Hepatocyte (in vitro differentiated cells): ENCODE results near the gene LSM4. TPM values are rescaled to one million over a fixed set of nuclear protein-coding genes. Genes with fewer than 3 reads are reported as not detected.

Source experiments
- DNase-seq: peaks from one replicate; pipeline ENCODE4 v3.0.0-alpha.2; 2016; ENCODE audit warnings: low spot score
- H2AFZ ChIP-seq: fragments of 200-600 bp; sonication (generic); 2 replicates; pipeline ENCODE4 v1.6.0; 2016; ENCODE audit warnings: antibody characterized with exemption, mild to moderate bottlenecking
- H3K27ac ChIP-seq: fragments of 200-600 bp; sonication (generic); 2 replicates; pipeline ENCODE4 v1.5.1; 2016; ENCODE audit warnings: mild to moderate bottlenecking
- H3K27me3 ChIP-seq: fragments of 200-600 bp; sonication (generic); 2 replicates; pipeline ENCODE4 v1.6.1; 2016
- H3K36me3 ChIP-seq: fragments of 200-600 bp; sonication (generic); replicated peaks from 2 replicates; pipeline ENCODE4 v1.5.1; 2016; ENCODE audit warnings: low read depth; ENCODE audit not compliant: insufficient read depth
- H3K4me1 ChIP-seq: fragments of 200-600 bp; sonication (generic); 2 replicates; pipeline ENCODE4 v1.5.1; 2016; ENCODE audit warnings: mild to moderate bottlenecking, moderate library complexity; ENCODE audit not compliant: insufficient read depth
- H3K4me2 ChIP-seq: fragments of 200-600 bp; sonication (generic); 2 replicates; pipeline ENCODE4 v1.6.0; 2016
- H3K4me3 ChIP-seq: fragments of 200-600 bp; sonication (generic); 2 replicates; pipeline ENCODE4 v1.5.1; 2016; ENCODE audit warnings: mild to moderate bottlenecking
- H3K79me2 ChIP-seq: fragments of 200-600 bp; sonication (generic); 2 replicates; pipeline ENCODE4 v1.6.0; 2017; ENCODE audit warnings: mild to moderate bottlenecking
- H3K9me2 ChIP-seq: fragments of 200-600 bp; sonication (generic); replicated peaks from 2 replicates; pipeline ENCODE4 v1.6.0; 2017; ENCODE audit warnings: mild to moderate bottlenecking; ENCODE audit not compliant: insufficient read depth
- H3K9me3 ChIP-seq: fragments of 200-600 bp; sonication (generic); 2 replicates; pipeline ENCODE4 v1.5.1; 2016; ENCODE audit warnings: low read depth, mild to moderate bottlenecking
- H4K20me1 ChIP-seq: fragments of 200-600 bp; sonication (generic); 2 replicates; pipeline ENCODE4 v1.6.0; 2016; ENCODE audit warnings: mild to moderate bottlenecking; ENCODE audit not compliant: insufficient read depth, poor library complexity, severe bottlenecking
- EZH2 ChIP-seq: fragments of 200-600 bp; sonication (generic); IDR thresholded peaks from 2 replicates; pipeline ENCODE4 v1.6.1; 2016; ENCODE audit warnings: antibody characterized with exemption, mild to moderate bottlenecking, borderline replicate concordance
- EZH2phosphoT487 ChIP-seq: fragments of 200-600 bp; sonication (generic); IDR thresholded peaks from one replicate; pipeline ENCODE4 v1.6.1; 2018; ENCODE audit warnings: antibody characterized with exemption, mild to moderate bottlenecking, low read depth, moderate library complexity; ENCODE audit not compliant: unreplicated experiment, severe bottlenecking
- WGBS: methylation state at CpG from one replicate; pipeline ENCODE4 v1.1.6; 2016; ENCODE audit warnings: low lambda C conversion rate; ENCODE audit errors: missing lambda C conversion rate; 5-methylcytosine and 5-hydroxymethylcytosine counted together
- polyA plus RNA-seq: library from polyadenylated mRNA; unstranded; fragments of >200 nt; fragmentation: Nextera tagmentation; extraction: Ambion mirVana; gene quantifications from 2 replicates; pipeline ENCODE4 v1.2.1, GENCODE V29; 2016
- total RNA-seq: library from RNA; depleted of rRNA; stranded (reverse); fragments of >200 nt; gene quantifications from 2 replicates; pipeline ENCODE4 v1.2.3, GENCODE V29; 2014
- TF ChIP-seq, protein P1 (sequence below): fragments of 200-600 bp; sonication (generic); IDR thresholded peaks from 2 replicates; pipeline ENCODE4 v1.5.1; 2016; ENCODE audit warnings: antibody characterized with exemption, mild to moderate bottlenecking; ENCODE audit not compliant: poor library complexity

Gene LSM4
- total and polyA plus RNA-seq, 2 experiments from 2014 or later, result 185 to 218 TPM

DNA sequence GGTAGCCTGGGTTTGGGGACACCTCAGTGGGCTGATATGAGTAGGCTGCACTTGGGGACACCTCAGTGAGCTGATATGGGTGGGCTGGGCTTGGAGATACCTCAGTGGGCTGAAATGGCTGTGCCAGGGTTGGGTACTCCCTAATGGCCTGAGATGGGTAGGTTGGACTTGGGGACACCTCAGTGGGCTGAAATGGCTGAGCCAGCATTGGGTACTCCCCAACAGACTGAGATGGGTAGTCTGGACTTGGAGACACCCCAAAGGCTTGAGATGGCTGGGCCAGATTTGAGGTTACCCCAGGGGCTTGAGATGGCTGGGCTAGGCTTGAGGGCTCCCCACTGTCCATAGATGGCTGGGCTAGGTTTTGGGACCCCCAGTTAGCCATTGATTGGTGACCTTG, 60.7 kb downstream of the LSM4 start:
- Histone ChIP-seq H3K79me2 (no peaks in the 10 kb centered on the region), H3K9me3 (no peaks in the 10 kb centered on the region), H3K36me3 (no peaks in the 10 kb centered on the region), H4K20me1 (no peaks in the 10 kb centered on the region), H3K27me3 (no peaks in the 10 kb centered on the region), H3K9me2 (no peaks in the 10 kb centered on the region), H3K4me1 (no peaks in the 10 kb centered on the region), H3K27ac (no peak overlapping the region), H3K4me2 (no peak overlapping the region), H2AFZ (no peak overlapping the region), H3K4me3 (no peak overlapping the region)
- TF ChIP-seq EZH2phosphoT487, result no peak
- no peak for TF ChIP-seq EZH2
- TF ChIP-seq, protein P1, sequence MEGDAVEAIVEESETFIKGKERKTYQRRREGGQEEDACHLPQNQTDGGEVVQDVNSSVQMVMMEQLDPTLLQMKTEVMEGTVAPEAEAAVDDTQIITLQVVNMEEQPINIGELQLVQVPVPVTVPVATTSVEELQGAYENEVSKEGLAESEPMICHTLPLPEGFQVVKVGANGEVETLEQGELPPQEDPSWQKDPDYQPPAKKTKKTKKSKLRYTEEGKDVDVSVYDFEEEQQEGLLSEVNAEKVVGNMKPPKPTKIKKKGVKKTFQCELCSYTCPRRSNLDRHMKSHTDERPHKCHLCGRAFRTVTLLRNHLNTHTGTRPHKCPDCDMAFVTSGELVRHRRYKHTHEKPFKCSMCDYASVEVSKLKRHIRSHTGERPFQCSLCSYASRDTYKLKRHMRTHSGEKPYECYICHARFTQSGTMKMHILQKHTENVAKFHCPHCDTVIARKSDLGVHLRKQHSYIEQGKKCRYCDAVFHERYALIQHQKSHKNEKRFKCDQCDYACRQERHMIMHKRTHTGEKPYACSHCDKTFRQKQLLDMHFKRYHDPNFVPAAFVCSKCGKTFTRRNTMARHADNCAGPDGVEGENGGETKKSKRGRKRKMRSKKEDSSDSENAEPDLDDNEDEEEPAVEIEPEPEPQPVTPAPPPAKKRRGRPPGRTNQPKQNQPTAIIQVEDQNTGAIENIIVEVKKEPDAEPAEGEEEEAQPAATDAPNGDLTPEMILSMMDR, result no peak
- peak; percentile 3 for DNase-seq

DNA sequence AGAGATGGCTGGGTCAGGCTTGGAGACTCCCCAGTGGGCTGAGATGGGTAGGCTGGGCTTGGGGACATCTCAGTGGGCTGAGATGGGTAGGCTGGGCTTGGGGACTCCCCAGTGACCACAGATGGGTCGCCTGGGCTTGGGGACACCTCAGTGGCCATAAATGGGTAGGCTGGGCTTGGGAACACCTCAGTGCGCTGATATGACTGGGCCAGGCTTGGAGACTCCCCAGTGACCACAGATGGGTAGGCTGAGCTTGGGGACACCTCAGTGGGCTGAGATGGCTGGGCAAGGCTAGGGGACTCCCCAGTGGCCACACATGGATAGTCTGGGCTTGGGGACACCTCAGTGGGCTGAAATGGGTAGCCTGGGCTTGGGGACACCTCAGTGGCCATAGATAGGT, 61.4 kb downstream of the LSM4 start:
- Histone ChIP-seq H3K4me3 (no peak overlapping the region), H3K4me2 (no peak overlapping the region), H3K79me2 (no peaks in the 10 kb centered on the region), H2AFZ (no peak overlapping the region), H3K9me2 (no peaks in the 10 kb centered on the region), H3K4me1 (no peaks in the 10 kb centered on the region), H3K36me3 (no peaks in the 10 kb centered on the region), H3K27ac (no peak overlapping the region), H3K9me3 (no peaks in the 10 kb centered on the region), H4K20me1 (no peaks in the 10 kb centered on the region), H3K27me3 (no peaks in the 10 kb centered on the region)
- 88% methylated on average over 2 of the region's 2 CpGs for WGBS
- TF ChIP-seq EZH2 (no peak), EZH2phosphoT487 (no peak)
- TF ChIP-seq, protein P1, result no peak
- peak; percentile 4 for DNase-seq

DNA sequence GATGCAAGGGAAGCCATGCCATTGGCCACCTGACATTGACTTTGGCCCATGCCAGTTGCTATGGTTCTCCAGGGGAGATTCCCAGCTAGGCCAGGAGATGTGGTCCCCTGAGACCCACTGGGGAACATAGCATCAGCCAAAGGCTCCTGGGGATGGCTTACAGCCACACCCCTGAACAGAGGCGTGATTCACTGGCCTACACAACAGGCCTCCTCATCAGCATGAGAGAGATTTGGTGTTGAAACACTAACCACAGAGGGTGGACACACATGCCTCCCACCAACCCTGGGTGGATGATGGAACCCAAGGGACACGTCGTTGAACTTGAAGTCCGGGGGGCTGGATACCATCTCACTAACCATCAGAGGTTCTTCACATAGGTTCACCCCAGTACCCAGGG, 63.0 kb downstream of the LSM4 start:
- WGBS, result 99% methylated on average over 4 of the region's 4 CpGs

More for the DNA sequence above, 63.0 kb downstream of the LSM4 start:
- H3K4me2 ChIP-seq, result no peak overlapping the region
- no peaks in the 10 kb centered on the region for H3K36me3 ChIP-seq
- no peaks in the 10 kb centered on the region for H3K9me2 ChIP-seq
- no peak for DNase-seq
- no peak overlapping the region for H2AFZ ChIP-seq
- H3K27ac ChIP-seq, result no peak overlapping the region
- peaks cover 1% of the 10 kb centered on the region for H3K27me3 ChIP-seq
- H3K79me2 ChIP-seq, result no peaks in the 10 kb centered on the region
- H3K9me3 ChIP-seq, result no peaks in the 10 kb centered on the region
- H4K20me1 ChIP-seq, result no peaks in the 10 kb centered on the region
- no peaks in the 10 kb centered on the region for H3K4me1 ChIP-seq
- no peak for TF ChIP-seq EZH2
- TF ChIP-seq EZH2phosphoT487, result no peak
- TF ChIP-seq, protein P1, result no peak
- H3K4me3 ChIP-seq, result no peak overlapping the region
